DOHH2 (cell line): ENCODE data around the gene RAD51B.

ENCODE experiments used
- EZH2phosphoT487 ChIP-seq: fragments of 200-600 bp; sonication (generic); IDR thresholded peaks from 2 replicates; pipeline ENCODE4 v1.6.1; 2017; ENCODE audit warnings: borderline replicate concordance, mild to moderate bottlenecking, antibody characterized with exemption, low read length, moderate library complexity, mixed read lengths
- TF ChIP-seq, protein P1 (sequence below): fragments of 200-600 bp; sonication (generic); IDR thresholded peaks from one replicate; pipeline ENCODE4 v1.5.1; 2014; ENCODE audit warnings: antibody characterized with exemption, mild to moderate bottlenecking, low read depth, low read length; ENCODE audit not compliant: poor library complexity, severe bottlenecking

DNA sequence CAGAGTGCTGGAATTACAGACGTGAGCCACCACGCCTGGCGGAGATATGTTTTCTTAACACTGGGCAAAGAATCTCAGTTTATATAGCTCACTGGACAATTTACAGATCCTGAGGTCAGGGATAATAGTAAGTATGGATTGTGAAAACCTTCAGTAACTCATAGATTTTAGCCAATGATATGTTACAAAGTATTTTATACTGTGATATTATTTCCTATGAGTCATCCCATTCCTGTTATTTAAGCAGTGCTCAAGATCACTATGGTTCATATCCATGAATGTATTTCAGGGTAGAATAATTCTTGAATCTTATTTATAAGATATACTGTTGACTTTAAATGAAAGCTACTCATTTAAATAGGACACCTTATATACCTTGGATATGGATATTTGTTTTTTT, 107.2 kb downstream of the RAD51B start:
- TF ChIP-seq, protein P1, sequence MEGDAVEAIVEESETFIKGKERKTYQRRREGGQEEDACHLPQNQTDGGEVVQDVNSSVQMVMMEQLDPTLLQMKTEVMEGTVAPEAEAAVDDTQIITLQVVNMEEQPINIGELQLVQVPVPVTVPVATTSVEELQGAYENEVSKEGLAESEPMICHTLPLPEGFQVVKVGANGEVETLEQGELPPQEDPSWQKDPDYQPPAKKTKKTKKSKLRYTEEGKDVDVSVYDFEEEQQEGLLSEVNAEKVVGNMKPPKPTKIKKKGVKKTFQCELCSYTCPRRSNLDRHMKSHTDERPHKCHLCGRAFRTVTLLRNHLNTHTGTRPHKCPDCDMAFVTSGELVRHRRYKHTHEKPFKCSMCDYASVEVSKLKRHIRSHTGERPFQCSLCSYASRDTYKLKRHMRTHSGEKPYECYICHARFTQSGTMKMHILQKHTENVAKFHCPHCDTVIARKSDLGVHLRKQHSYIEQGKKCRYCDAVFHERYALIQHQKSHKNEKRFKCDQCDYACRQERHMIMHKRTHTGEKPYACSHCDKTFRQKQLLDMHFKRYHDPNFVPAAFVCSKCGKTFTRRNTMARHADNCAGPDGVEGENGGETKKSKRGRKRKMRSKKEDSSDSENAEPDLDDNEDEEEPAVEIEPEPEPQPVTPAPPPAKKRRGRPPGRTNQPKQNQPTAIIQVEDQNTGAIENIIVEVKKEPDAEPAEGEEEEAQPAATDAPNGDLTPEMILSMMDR = no peak
- no peak for TF ChIP-seq EZH2phosphoT487
